ENCODE measurements around the gene ATG2B. TPM values are rescaled to one million over a fixed set of nuclear protein-coding genes. Genes with fewer than 3 reads are reported as not detected.

The ATG2B gene
- total and polyA plus RNA-seq, 2 of the 4 experiments (the other 2 are of a cell fraction), result 6.9 to 22.0 TPM

DNA sequence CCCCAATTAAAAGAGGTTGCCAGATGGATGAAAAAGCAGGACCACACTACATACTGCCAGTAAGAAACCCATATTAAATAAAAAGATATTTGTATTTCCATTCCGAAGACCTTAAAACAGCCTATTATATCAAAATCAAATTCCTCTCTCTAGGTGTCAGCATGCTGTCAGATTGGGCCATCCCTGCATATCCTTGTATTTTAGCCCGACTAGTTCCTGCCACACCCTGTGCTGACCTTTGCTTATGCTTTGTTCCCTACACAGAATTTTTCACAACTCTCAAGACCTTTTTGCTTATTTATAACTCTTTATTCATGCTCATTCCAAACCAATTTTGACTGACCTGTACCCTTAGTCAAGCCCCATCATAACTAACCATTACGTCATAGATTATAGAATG, 13.0 kb upstream of the ATG2B start:
- peaks cover 8% of the 10 kb centered on the region; the same call in 1 of the 2 replicates for H3K9me1 ChIP-seq (ENCODE audit: insufficient read depth, low read length)
- no peaks in the 10 kb centered on the region for H4K20me1 ChIP-seq (ENCODE audit: insufficient read depth, low read length)
- no peak overlapping the region for H2AK9ac ChIP-seq (replicated peaks; ENCODE audit: low read depth, low read length, poor library complexity)
- no peak overlapping the region for H3K56ac ChIP-seq (ENCODE audit: extremely low read depth, insufficient read depth, low read length)
- H2BK20ac ChIP-seq (ENCODE audit: low read depth, low read length), result no peak overlapping the region
- ChIA-PET POLR2A (ENCODE audit: unreplicated experiment) (no interaction called here), CTCF (no interaction called here)
- no peak overlapping the region for H2BK120ac ChIP-seq (ENCODE audit: low read depth, low read length)
- BruUV-seq (replicated peaks), result no TSS peak
- dilution Hi-C loops (cut with HindIII; ENCODE audit: low sequenced_read_pairs, unreplicated experiment) (no loop called here), intact Hi-C loops (cut with micrococcal nuclease) (no loop called here), in situ Hi-C loops (cut with MboI; ENCODE audit: low sequenced_read_pairs) (no loop called here)
- H2AK5ac ChIP-seq (ENCODE audit: low read depth, low read length), result no peak overlapping the region
- no peak overlapping the region for H3K18ac ChIP-seq (ENCODE audit: low read depth, low read length)
- WGBS, 2 experiments (ENCODE audit: extremely low coverage in 2 of 2, insufficient read length in 1 of 2), result 82% methylated on average over 1 of the region's 3 CpGs; no CpG with 5 or more reads in 1 of the 2 experiments
- no peak overlapping the region for H3K14ac ChIP-seq (replicated peaks; ENCODE audit: low read depth, low read length)
- H3K4me1 ChIP-seq (ENCODE audit: control insufficient read depth, insufficient read depth, low read length), result no peaks in the 10 kb centered on the region
- H3K27me3 ChIP-seq (ENCODE audit: control insufficient read depth, insufficient read depth, low read length), result no peaks in the 10 kb centered on the region
- no peak overlapping the region for H3K9ac ChIP-seq (ENCODE audit: low read depth, low read length)
- no peak overlapping the region for H3K4ac ChIP-seq (ENCODE audit: low read depth, low read length)
- ATAC-seq (ENCODE audit: low read depth) (no peak), DNase-seq (no peak)
- H2AFZ ChIP-seq (replicated peaks; ENCODE audit: low read length, poor library complexity), result no peak overlapping the region
- H3K27ac ChIP-seq (ENCODE audit: insufficient read depth, low read length), result no peak overlapping the region
- H4K8ac ChIP-seq (ENCODE audit: low read depth in 2 of 2, low read length in 2 of 2), result no peak overlapping the region
- H2BK15ac ChIP-seq (ENCODE audit: low read depth, low read length), result no peak overlapping the region
- no peak overlapping the region for H4K5ac ChIP-seq (ENCODE audit: low read depth, low read length)
- TF ChIP-seq, protein P1, sequence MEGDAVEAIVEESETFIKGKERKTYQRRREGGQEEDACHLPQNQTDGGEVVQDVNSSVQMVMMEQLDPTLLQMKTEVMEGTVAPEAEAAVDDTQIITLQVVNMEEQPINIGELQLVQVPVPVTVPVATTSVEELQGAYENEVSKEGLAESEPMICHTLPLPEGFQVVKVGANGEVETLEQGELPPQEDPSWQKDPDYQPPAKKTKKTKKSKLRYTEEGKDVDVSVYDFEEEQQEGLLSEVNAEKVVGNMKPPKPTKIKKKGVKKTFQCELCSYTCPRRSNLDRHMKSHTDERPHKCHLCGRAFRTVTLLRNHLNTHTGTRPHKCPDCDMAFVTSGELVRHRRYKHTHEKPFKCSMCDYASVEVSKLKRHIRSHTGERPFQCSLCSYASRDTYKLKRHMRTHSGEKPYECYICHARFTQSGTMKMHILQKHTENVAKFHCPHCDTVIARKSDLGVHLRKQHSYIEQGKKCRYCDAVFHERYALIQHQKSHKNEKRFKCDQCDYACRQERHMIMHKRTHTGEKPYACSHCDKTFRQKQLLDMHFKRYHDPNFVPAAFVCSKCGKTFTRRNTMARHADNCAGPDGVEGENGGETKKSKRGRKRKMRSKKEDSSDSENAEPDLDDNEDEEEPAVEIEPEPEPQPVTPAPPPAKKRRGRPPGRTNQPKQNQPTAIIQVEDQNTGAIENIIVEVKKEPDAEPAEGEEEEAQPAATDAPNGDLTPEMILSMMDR (conservative IDR thresholded peaks at IDR 0.05; ENCODE audit: low read depth, low read length), result no peak
- TF ChIP-seq MAFK (IDR thresholded peaks at IDR 0.05; ENCODE audit: low read depth, low read length) (no peak), RAD21 (IDR thresholded peaks at IDR 0.05; ENCODE audit: low read length) (no peak), CHD1 (IDR thresholded peaks at IDR 0.05; ENCODE audit: low read depth, low read length) (no peak), SMC3 (IDR thresholded peaks at IDR 0.05; ENCODE audit: low read depth, low read length) (no peak), NFE2L2 (IDR thresholded peaks at IDR 0.05; ENCODE audit: low read depth, low read length) (no peak), MAZ (IDR thresholded peaks at IDR 0.05; ENCODE audit: borderline replicate concordance, low read depth, low read length) (no peak), RCOR1 (IDR thresholded peaks at IDR 0.05; ENCODE audit: insufficient replicate concordance, low read length) (no peak)
- TF ChIP-seq, protein P2, sequence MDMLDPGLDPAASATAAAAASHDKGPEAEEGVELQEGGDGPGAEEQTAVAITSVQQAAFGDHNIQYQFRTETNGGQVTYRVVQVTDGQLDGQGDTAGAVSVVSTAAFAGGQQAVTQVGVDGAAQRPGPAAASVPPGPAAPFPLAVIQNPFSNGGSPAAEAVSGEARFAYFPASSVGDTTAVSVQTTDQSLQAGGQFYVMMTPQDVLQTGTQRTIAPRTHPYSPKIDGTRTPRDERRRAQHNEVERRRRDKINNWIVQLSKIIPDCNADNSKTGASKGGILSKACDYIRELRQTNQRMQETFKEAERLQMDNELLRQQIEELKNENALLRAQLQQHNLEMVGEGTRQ (IDR thresholded peaks at IDR 0.05; ENCODE audit: low read depth, low read length), result no peak
- no peak overlapping the region for H3K23ac ChIP-seq (ENCODE audit: low read depth, low read length)
- H2BK5ac ChIP-seq (ENCODE audit: low read depth, low read length, poor library complexity, severe bottlenecking), result no peak overlapping the region
- H3K4me3 ChIP-seq (ENCODE audit: insufficient read depth, low read depth, low read length), result no peak overlapping the region
- H3K36me3 ChIP-seq (ENCODE audit: control insufficient read depth, insufficient read depth, low read length), result no peaks in the 10 kb centered on the region
- H3K9me3 ChIP-seq (ENCODE audit: control insufficient read depth, insufficient read depth, low read length), result no peaks in the 10 kb centered on the region
- peaks cover 17 to 34% of the 10 kb centered on the region in 2 experiments for H3K79me1 ChIP-seq (ENCODE audit: low read depth in 1 of 2, low read length in 2 of 2)
- no peak overlapping the region for H4K91ac ChIP-seq (ENCODE audit: insufficient read depth, low read depth, low read length)
- no peak overlapping the region for H3K4me2 ChIP-seq (ENCODE audit: low read depth, low read length)

Measured in IMR-90 (cell line).